HUES48 (cell line): ENCODE measurements around the gene GPR153.
A peak's percentile ranks its signal among the peaks of the same experiment; 100 is the strongest.

Experiments
- H3K27ac ChIP-seq: one replicate; pipeline ENCODE4 v1.7.0; 2013; ENCODE audit warnings: low read depth, low read length, inconsistent platforms
- H3K27me3 ChIP-seq: 2 replicates; pipeline ENCODE4 v1.6.1; 2013; ENCODE audit warnings: mild to moderate bottlenecking, low read length; ENCODE audit not compliant: control insufficient read depth, insufficient read depth
- H3K36me3 ChIP-seq: 2 replicates; pipeline ENCODE4 v1.6.1; 2013; ENCODE audit warnings: low read length; ENCODE audit not compliant: control insufficient read depth, insufficient read depth
- H3K4me1 ChIP-seq: 2 replicates; pipeline ENCODE4 v1.6.1; 2013; ENCODE audit warnings: mild to moderate bottlenecking, low read length; ENCODE audit not compliant: control insufficient read depth, insufficient read depth
- H3K4me3 ChIP-seq: 2 replicates; pipeline ENCODE4 v1.5.1; 2013; ENCODE audit warnings: mild to moderate bottlenecking, low read depth, low read length
- H3K9ac ChIP-seq: 2 replicates; pipeline ENCODE4 v1.6.1; 2013; ENCODE audit warnings: mild to moderate bottlenecking, low read depth, low read length, moderate library complexity
- H3K9me3 ChIP-seq: 2 replicates; pipeline ENCODE4 v1.6.1; 2013; ENCODE audit warnings: low read length; ENCODE audit not compliant: control insufficient read depth, insufficient read depth

The GPR153 gene

DNA sequence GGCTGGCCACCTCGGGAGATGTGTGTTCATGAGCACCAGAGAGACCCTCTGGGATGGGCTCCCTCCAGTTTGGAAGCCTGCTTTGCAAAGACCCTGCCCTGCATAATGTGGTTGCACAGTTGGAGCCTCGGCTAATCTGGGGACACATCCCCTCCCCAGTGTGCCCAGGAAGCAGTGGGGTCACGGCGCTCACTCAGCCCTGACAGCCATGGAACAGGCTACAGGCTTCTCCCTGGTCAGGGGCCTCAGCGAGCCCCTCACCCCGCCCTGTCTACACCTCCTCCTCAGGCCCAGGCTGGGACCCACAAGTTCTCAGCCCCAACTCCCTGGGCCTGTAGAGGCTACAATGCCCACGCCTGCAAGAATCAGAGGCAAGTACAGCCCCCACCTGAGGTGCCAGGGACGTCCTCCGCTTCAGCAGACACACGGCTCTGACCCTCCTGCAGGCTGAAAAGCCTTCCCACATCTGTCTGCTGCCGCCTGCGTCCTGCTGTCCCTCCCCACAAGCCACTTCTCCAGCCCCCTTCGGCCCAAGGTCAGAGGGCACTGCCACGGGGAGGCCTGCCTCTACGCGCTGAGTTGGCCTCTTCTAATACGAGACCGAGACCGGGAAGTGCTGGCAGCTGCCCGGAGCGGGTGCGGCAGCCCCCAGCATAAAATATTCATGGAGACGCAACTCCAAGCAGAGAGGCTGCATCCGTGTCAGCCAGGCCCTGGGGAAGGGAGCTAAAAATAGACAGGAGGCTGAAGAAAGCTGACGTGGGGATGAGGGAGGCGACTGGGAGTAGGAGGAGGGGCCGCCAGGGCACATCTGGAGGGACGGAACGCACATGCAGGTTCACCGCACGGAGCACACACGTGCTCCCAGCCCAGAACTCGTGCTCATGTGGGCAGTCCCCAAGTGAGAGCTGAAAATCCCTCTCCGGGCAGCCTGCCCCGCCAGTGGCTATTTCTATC lies 15.2 kb upstream of the GPR153 start:
- no peaks in the 10 kb centered on the region for H3K9me3 ChIP-seq
- no peak overlapping the region for H3K4me3 ChIP-seq
- H3K27ac ChIP-seq, result peak overlapping the region; percentile 39
- no peak overlapping the region for H3K9ac ChIP-seq
- no peaks in the 10 kb centered on the region for H3K27me3 ChIP-seq
- peaks cover 2% of the 10 kb centered on the region; the same call in 1 of the 2 replicates for H3K36me3 ChIP-seq
- peaks cover 10% of the 10 kb centered on the region; the same call in 1 of the 2 replicates for H3K4me1 ChIP-seq

DNA sequence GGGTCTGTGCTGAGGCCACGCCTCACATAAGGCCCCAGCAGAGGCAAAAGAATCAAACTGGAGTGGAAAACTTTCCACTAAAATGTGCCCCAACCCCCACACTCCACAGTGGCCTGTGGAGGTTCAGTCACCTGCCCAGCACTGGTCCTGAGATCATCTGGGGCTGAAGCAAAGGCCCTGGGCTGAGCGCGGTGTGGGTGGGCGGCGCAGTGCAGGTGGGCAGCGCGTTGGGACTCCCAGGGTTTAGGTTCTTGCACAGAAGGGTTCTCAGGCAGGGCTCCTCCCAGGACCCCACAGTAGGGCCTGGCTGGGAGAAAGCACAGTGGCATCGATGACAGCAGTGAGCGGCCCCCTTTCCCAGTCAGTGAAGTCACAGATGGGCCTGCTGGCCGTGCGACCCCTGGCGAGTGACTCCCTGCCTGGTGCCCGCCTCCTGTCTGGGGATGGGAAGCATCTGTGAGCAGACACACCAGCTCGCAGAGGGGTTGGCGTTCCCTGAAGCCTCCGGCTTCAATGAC lies 13.8 kb upstream of the GPR153 start:
- no peaks in the 10 kb centered on the region for H3K27me3 ChIP-seq
- no peaks in the 10 kb centered on the region for H3K9me3 ChIP-seq
- H3K9ac ChIP-seq, result no peak overlapping the region
- H3K4me1 ChIP-seq, result peaks cover 10% of the 10 kb centered on the region; the same call in 1 of the 2 replicates
- no peak overlapping the region for H3K4me3 ChIP-seq
- peaks cover 2% of the 10 kb centered on the region; the same call in 1 of the 2 replicates for H3K36me3 ChIP-seq
- H3K27ac ChIP-seq, result no peak overlapping the region

DNA sequence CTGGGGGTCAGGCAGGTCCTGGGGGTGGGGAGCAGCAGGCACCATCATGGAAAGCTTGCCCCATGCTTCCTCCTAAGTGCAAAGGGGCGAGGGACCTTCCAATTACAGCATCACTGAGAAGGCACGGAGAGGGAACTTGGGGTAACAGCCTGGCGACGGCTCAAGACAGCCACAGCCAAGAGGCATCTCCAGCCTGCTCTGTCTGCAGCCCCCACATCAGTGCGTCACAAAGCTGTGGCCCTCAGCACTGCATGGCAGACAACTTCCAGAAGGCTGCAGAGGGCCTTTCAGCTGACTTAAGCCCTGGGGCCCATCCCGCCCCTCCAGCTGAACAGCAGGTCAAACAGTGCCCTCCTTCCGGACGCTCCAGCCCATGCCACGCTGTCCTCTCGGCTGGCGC lies 13.2 kb upstream of the GPR153 start:
- peaks cover 10% of the 10 kb centered on the region; the same call in 1 of the 2 replicates for H3K4me1 ChIP-seq
- H3K4me3 ChIP-seq, result no peak overlapping the region
- peaks cover 2% of the 10 kb centered on the region; the same call in 1 of the 2 replicates for H3K36me3 ChIP-seq
- no peak overlapping the region for H3K27ac ChIP-seq
- no peak overlapping the region for H3K9ac ChIP-seq
- H3K27me3 ChIP-seq, result no peaks in the 10 kb centered on the region
- H3K9me3 ChIP-seq, result no peaks in the 10 kb centered on the region

DNA sequence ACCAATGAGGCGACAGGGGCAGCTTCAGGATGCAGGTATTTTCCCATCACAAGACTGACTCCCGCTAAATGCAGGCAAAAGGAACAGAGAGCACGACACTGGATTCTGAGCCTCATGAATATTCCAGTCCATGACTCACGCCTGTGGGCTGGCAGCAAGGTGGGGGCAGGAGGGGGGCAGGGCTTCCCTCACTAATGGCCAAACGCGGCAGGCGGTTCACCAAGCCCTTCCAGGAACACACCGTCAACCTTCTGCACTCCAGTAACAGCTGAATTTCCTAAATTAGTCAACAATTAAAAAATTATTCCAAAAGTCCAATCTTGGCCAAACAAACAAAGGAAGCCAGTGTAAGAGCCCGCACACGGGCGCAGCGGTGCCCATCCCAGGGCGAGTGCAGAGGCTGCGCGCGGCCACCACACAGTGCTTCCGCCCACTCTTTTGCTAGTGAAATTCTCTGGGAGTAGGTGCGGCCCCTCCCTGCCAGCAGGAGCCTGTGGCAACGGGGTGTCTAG lies 12.5 kb upstream of the GPR153 start:
- peaks cover 2% of the 10 kb centered on the region; the same call in 1 of the 2 replicates for H3K36me3 ChIP-seq
- no peak overlapping the region for H3K4me3 ChIP-seq
- no peak overlapping the region for H3K9ac ChIP-seq
- no peaks in the 10 kb centered on the region for H3K27me3 ChIP-seq
- no peaks in the 10 kb centered on the region for H3K9me3 ChIP-seq
- peaks cover 10% of the 10 kb centered on the region; the same call in 1 of the 2 replicates for H3K4me1 ChIP-seq
- H3K27ac ChIP-seq, result peak overlapping the region; percentile 56

- Histone ChIP-seq H3K4me3 (no peak overlapping the region), H3K27ac (peak overlapping the region; percentile 56), H3K9ac (no peak overlapping the region), H3K9me3 (no peaks in the 10 kb centered on the region), H3K36me3 (peaks cover 2% of the 10 kb centered on the region; the same call in 1 of the 2 replicates), H3K27me3 (no peaks in the 10 kb centered on the region), H3K4me1 (peaks cover 10% of the 10 kb centered on the region; the same call in 1 of the 2 replicates)
These were observed 12.0 kb upstream of the GPR153 start for GRCh38 chr1:6272868-6273267.

- Histone ChIP-seq H3K4me3 (no peak overlapping the region), H3K27me3 (no peaks in the 10 kb centered on the region), H3K4me1 (peaks cover 10% of the 10 kb centered on the region; the same call in 1 of the 2 replicates), H3K36me3 (peaks cover 2% of the 10 kb centered on the region; the same call in 1 of the 2 replicates), H3K9ac (no peak overlapping the region), H3K9me3 (no peaks in the 10 kb centered on the region), H3K27ac (no peak overlapping the region)
These were observed 11.6 kb upstream of the GPR153 start for GRCh38 chr1:6272452-6272851.

GRCh38 chr1:6271554-6271953 lies 10.7 kb upstream of the GPR153 start:
- Histone ChIP-seq H3K27me3 (no peaks in the 10 kb centered on the region), H3K27ac (no peak overlapping the region), H3K4me3 (no peak overlapping the region), H3K9me3 (no peaks in the 10 kb centered on the region), H3K36me3 (peaks cover 2% of the 10 kb centered on the region; the same call in 1 of the 2 replicates), H3K9ac (no peak overlapping the region), H3K4me1 (peaks cover 9% of the 10 kb centered on the region; the same call in 1 of the 2 replicates)

GRCh38 chr1:6271006-6271405 lies 10.1 kb upstream of the GPR153 start:
- no peaks in the 10 kb centered on the region for H3K27me3 ChIP-seq
- H3K27ac ChIP-seq, result no peak overlapping the region
- no peak overlapping the region for H3K4me3 ChIP-seq
- no peaks in the 10 kb centered on the region for H3K9me3 ChIP-seq
- H3K9ac ChIP-seq, result no peak overlapping the region
- peaks cover 4% of the 10 kb centered on the region; the same call in 1 of the 2 replicates for H3K4me1 ChIP-seq
- peaks cover 2% of the 10 kb centered on the region; the same call in 1 of the 2 replicates for H3K36me3 ChIP-seq

DNA sequence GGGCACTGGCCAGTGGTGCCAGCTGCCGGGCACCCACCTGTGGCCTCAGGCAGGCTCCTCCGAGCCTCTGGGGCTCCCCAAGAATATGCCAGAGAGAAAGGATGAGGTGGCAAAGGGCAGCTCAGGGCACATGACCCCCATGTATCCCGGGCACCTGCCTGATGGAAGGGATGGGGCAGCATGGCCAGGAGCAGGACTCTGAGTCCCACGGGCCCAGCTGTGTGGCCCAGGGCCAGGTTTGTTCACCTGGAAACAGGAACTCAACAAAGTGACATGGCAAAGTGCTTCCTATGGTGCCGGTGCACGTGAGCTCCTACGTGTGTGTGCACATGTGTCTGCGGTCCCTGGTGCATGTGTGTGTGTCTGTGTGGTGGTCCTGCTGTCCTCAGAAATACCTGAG lies 9.5 kb upstream of the GPR153 start:
- H3K9me3 ChIP-seq, result no peaks in the 10 kb centered on the region
- H3K27ac ChIP-seq, result no peak overlapping the region
- no peak overlapping the region for H3K9ac ChIP-seq
- no peaks in the 10 kb centered on the region for H3K27me3 ChIP-seq
- H3K4me1 ChIP-seq, result 0 out of 2 replicates have a peak, but pooled peaks cover 4% of the 10 kb centered on the region
- H3K4me3 ChIP-seq, result no peak overlapping the region
- H3K36me3 ChIP-seq, result peaks cover 2% of the 10 kb centered on the region; the same call in 1 of the 2 replicates

DNA sequence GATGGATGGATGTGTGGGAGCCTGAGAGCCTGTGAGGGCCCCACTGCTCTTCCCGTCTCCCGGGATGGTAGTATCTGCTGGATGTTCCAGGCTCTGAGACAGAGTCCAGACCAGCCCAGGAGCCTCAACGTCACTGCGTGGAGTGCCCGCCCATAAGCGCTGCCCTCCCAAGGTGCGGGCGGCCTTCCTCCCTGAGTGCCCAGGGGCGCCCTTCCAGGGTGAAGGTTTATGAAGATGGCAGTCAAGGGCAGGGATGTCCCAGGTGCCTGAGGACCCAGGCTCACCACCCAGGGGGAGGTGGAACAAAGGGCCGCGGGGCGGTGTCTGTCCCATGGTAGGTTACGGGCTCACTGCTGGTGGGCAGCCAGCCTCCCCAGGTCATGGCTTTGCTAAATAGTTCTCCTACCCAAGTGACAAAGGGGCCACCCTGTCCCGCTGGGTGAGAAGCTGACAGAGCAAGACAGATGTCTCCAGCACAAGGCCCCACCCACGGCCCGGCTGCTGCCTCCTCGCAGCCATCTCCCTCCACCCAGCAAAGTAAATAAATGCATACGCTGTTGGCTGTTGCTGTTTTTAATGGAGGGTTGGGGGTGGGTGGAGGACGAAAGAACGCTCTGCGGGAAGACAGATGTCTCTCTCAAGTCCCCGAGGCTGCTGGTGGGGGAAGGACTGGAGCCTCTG lies 9.0 kb upstream of the GPR153 start:
- Histone ChIP-seq H3K4me3 (no peak overlapping the region), H3K36me3 (peaks cover 2% of the 10 kb centered on the region; the same call in 1 of the 2 replicates), H3K27ac (no peak overlapping the region), H3K4me1 (0 out of 2 replicates have a peak, but pooled peaks cover 4% of the 10 kb centered on the region), H3K27me3 (no peaks in the 10 kb centered on the region), H3K9me3 (no peaks in the 10 kb centered on the region), H3K9ac (no peak overlapping the region)
